ENCODE measurements around the gene DUSP16. TPM values are rescaled to one million over a fixed set of nuclear protein-coding genes. Genes with fewer than 3 reads are reported as not detected.
A peak's percentile ranks its signal among the peaks of the same experiment; 100 is the strongest.

The DUSP16 gene
- total RNA-seq, 1 donor from 2014 or later: 52.1 TPM

DNA sequence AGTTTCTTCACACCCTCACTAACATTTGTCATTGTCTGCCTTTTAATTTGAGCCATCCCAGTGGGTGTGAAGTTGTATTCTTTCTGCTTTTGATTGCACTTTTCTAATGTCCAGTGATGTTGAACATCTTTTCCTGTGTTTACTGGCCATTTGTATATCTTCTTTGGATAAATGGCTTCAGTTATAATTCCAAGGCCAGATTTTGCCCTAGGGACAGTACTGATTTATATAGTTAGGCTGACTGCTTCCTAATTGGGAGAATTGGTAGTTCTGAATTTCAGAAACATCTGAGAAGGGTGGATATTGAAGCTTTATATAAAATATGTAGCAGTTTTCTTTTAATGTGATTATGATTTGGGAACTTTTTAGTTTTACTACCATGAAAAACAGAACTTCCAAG, 108.3 kb downstream of the DUSP16 start:
- TF ChIP-seq CTCF (conservative IDR thresholded peaks at IDR 0.05): no peak

GRCh38 chr12:12453635-12454034, 109.0 kb downstream of the DUSP16 start:
- Mint-ChIP-seq H3K9me3 (peaks cover 8% of the 10 kb centered on the region), H3K27ac (no peak overlapping the region), H3K4me3 (no peak overlapping the region), H3K36me3 (peaks cover 11% of the 10 kb centered on the region), H3K27me3 (no peaks in the 10 kb centered on the region), H3K4me1 (ENCODE audit: unreplicated experiment) (peaks cover 5% of the 10 kb centered on the region)
- DNase-seq (ENCODE audit: extremely low spot score, unreplicated experiment): no peak
- no peak for TF ChIP-seq CTCF (conservative IDR thresholded peaks at IDR 0.05)

More for the DNA sequence above, 108.3 kb downstream of the DUSP16 start:
- peaks cover 4% of the 10 kb centered on the region for H3K4me1 Mint-ChIP-seq (ENCODE audit: unreplicated experiment)
- H3K36me3 Mint-ChIP-seq: peaks cover 11% of the 10 kb centered on the region
- no peak for DNase-seq (ENCODE audit: extremely low spot score, unreplicated experiment)
- no peak overlapping the region for H3K27ac Mint-ChIP-seq
- H3K27me3 Mint-ChIP-seq: no peaks in the 10 kb centered on the region
- H3K4me3 Mint-ChIP-seq: no peak overlapping the region
- H3K9me3 Mint-ChIP-seq: peaks cover 7% of the 10 kb centered on the region

DNA sequence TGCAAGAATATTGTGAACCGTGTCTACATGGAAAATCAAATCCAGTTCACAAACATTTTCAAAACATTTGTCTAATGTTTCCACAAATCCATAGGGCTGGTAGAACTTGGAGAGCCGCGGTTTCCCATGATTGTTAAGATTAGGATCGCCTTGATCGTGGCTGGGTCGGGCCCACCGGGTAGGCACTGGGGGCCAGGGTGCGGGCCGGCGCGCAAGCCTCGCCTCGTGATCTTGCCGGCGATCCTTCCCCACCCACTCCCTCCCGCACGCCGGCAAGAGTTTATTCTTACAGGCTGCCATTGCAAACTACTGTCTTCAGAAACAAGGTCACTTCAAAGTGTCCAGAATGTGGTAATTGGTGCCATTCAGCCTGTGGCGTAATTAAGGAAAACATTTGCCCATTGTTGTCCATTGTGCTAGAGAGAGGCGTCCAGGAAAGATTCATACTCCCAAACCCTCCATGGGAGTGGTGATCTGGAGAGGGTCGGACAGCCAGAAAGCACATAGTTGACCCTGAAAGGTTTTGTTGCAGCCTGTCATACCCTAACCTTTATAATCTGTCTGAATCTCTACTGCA, 110.2 kb downstream of the DUSP16 start:
- DNase-seq (ENCODE audit: extremely low spot score, unreplicated experiment): no peak
- no peaks in the 10 kb centered on the region for H3K27me3 Mint-ChIP-seq
- TF ChIP-seq CTCF (conservative IDR thresholded peaks at IDR 0.05): no peak

DNA sequence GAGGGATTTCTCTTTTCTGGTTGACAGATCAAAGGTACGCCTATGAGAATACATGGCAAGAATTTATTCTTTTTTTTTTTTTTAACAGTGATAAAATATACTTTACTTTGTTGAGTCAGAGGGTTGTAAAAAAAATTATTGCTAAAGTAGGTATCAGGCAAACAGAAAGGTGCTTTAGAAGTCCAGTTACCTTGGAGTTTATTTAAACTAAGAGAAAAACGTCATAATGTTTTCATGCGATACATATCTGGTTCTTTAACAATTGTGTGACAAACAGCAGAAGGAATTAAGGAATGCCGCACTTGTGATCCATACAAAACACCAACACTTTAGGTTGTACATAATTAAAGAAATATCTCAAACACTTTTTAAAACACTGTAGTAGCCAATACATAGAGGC, 111.6 kb downstream of the DUSP16 start:
- Mint-ChIP-seq H3K4me1 (ENCODE audit: unreplicated experiment) (peaks cover 5% of the 10 kb centered on the region), H3K27me3 (no peaks in the 10 kb centered on the region), H3K9me3 (peaks cover 8% of the 10 kb centered on the region), H3K4me3 (no peak overlapping the region), H3K36me3 (peaks cover 8% of the 10 kb centered on the region), H3K27ac (peak overlapping the region; percentile 39)
- DNase-seq (ENCODE audit: extremely low spot score, unreplicated experiment): no peak
- no peak for TF ChIP-seq CTCF (conservative IDR thresholded peaks at IDR 0.05)

More for the DNA sequence above, 110.2 kb downstream of the DUSP16 start:
- Mint-ChIP-seq H3K4me3 (no peak overlapping the region), H3K27ac (no peak overlapping the region), H3K4me1 (ENCODE audit: unreplicated experiment) (peaks cover 5% of the 10 kb centered on the region), H3K9me3 (peaks cover 8% of the 10 kb centered on the region), H3K36me3 (peaks cover 8% of the 10 kb centered on the region)

DNA sequence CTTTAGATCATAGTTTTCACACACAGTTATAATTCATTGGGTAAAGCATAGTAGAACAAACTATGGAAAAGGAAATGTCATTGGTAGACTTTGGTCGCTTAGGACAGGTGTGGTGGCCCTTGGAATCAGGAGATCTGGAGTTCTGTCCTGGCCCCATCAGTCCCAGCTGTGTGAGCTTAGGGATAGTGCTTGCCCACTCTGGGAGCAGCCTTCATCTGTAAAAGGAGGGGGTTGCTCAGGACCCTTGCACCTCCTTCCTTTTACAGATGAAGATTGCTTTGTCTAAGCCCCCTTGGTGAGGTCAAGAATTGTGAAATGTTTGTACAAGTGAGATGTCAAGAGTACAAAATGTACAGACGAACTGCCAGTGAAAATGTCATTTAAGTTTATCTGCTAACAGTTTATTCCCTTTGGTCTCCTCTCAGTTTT, 112.6 kb downstream of the DUSP16 start:
- H3K36me3 Mint-ChIP-seq: peaks cover 6% of the 10 kb centered on the region
- H3K27me3 Mint-ChIP-seq: no peaks in the 10 kb centered on the region
- no peak for DNase-seq (ENCODE audit: extremely low spot score, unreplicated experiment)
- no peak overlapping the region for H3K4me3 Mint-ChIP-seq
- peaks cover 8% of the 10 kb centered on the region for H3K9me3 Mint-ChIP-seq
- peaks cover 5% of the 10 kb centered on the region for H3K4me1 Mint-ChIP-seq (ENCODE audit: unreplicated experiment)
- no peak for TF ChIP-seq CTCF (conservative IDR thresholded peaks at IDR 0.05)
- peak overlapping the region; percentile 71 for H3K27ac Mint-ChIP-seq

All from type B pancreatic cell (in vitro differentiated cells).